NCI-H345 treated with DMSO at 0.1 percent for 48 hours (cell line): ENCODE measurements around the gene PLAAT4.
"Not testable (repeated sequence)": the region's sequence is repeated elsewhere in the genome, so short reads cannot be mapped to it uniquely, and the experiment has no call there.

Experiments used
- DNase-seq: peaks from one replicate; lab custom pipeline; 2025; ENCODE audit not compliant: unreplicated experiment; lab: John Stamatoyannopoulos, UW

PLAAT4 gene

GRCh38 chr11:63564784-63565350 lies 28.3 kb downstream of the PLAAT4 start:
- DNase-seq = no peak

GRCh38 chr11:63567044-63567840 lies 30.6 kb downstream of the PLAAT4 start:
- DNase-seq = no peak

GRCh38 chr11:63569570-63569969 lies 33.0 kb downstream of the PLAAT4 start:
- DNase-seq = no peak

- DNase-seq = no peak
These were observed 35.5 kb downstream of the PLAAT4 start for GRCh38 chr11:63572026-63572688.

GRCh38 chr11:63573881-63574855 lies 37.6 kb downstream of the PLAAT4 start:
- no peak for DNase-seq

GRCh38 chr11:63574856-63575602 lies 38.4 kb downstream of the PLAAT4 start:
- no peak for DNase-seq

GRCh38 chr11:63578882-63579281 lies 42.3 kb downstream of the PLAAT4 start:
- DNase-seq = not testable (repeated sequence)

GRCh38 chr11:63581224-63581623 lies 44.6 kb downstream of the PLAAT4 start:
- not testable (repeated sequence) for DNase-seq

GRCh38 chr11:63583357-63583677 lies 46.7 kb downstream of the PLAAT4 start:
- no peak for DNase-seq

GRCh38 chr11:63586451-63587166 lies 50.0 kb downstream of the PLAAT4 start:
- DNase-seq = no peak

GRCh38 chr11:63589000-63589399 lies 52.4 kb downstream of the PLAAT4 start:
- DNase-seq = no peak

- no peak for DNase-seq
These were observed 53.6 kb downstream of the PLAAT4 start for GRCh38 chr11:63590024-63590788.

GRCh38 chr11:63592975-63593395 lies 56.4 kb downstream of the PLAAT4 start:
- no peak for DNase-seq

GRCh38 chr11:63595296-63595695 lies 58.7 kb downstream of the PLAAT4 start:
- no peak for DNase-seq
